K562 (cell line): Measurements from ENCODE around the gene THOP1. TPM values are rescaled to one million over a fixed set of nuclear protein-coding genes. Genes with fewer than 3 reads are reported as not detected.

Source experiments
- ARID2 ChIP-seq: fragments of 450-650 bp; IDR thresholded peaks from 2 replicates; pipeline ENCODE4 v1.6.1; 2017; ENCODE audit warnings: antibody characterized with exemption, mild to moderate bottlenecking
- L3MBTL2 ChIP-seq: fragments of 450-650 bp; IDR thresholded peaks from 2 replicates; pipeline ENCODE4 v1.6.1; 2016; ENCODE audit warnings: mild to moderate bottlenecking, moderate library complexity
- MAFG ChIP-seq: fragments of 450-650 bp; conservative IDR thresholded peaks from 2 replicates; pipeline ENCODE4 v1.6.1; 2016; ENCODE audit warnings: missing genetic modification characterization, missing compliant biosample characterization
- NFIX ChIP-seq: fragments of 250-450 bp; sonication (Bioruptor Pico); IDR thresholded peaks from 2 replicates; pipeline ENCODE4 v1.4.0; 2020; ENCODE audit warnings: low read depth, mild to moderate bottlenecking, moderate library complexity
- polyA plus RNA-seq, 8 experiments: library from polyadenylated mRNA; depleted of rRNA in 4 of 8; stranded (reverse) in 5 of 8; unstranded in 3 of 8; fragments of >200 nt; fragmentation: Nextera tagmentation in 2 of 8; fragmentation: Illumina TruSeq in 1 of 8; extraction: Ambion mirVana in 2 of 8; extraction: Trizol in 1 of 8; gene quantifications; 2 replicates each; pipeline versions ENCODE4 v1.2.1 to v1.2.3, GENCODE V29; 2011 to 2014; ENCODE audit warnings: inconsistent platforms in 1 of 8, missing spikeins in 1 of 8
- total RNA-seq, 7 experiments: library from RNA; depleted of rRNA in 6 of 7; stranded (reverse); fragments of >200 nt in 6 of 7; fragmentation: Illumina TruSeq in 2 of 7; extraction: Trizol in 2 of 7; gene quantifications; 2 replicates each; pipeline versions ENCODE4 v1.2.1 to v1.2.3, GENCODE V29; 2011 to 2021; ENCODE audit warnings: low replicate concordance in 1 of 7
- TF ChIP-seq, protein P1 (sequence below), 3 experiments: fragments of 200-800 bp in 1 of 3; fragments of 250-450 bp in 1 of 3; fragments of 450-650 bp in 1 of 3; sonication (Bioruptor Pico) in 1 of 3; sonication (Bioruptor generic) in 1 of 3; formaldehyde crosslinking in 1 of 3; IDR thresholded peaks; 2 replicates each; pipeline versions ENCODE4 v1.6.1 to v1.8.0; 2016 to 2022; ENCODE audit warnings: mild to moderate bottlenecking in 2 of 3, missing genetic modification characterization in 2 of 3, missing compliant biosample characterization in 1 of 3, moderate library complexity in 1 of 3
- TF ChIP-seq, protein P2 (sequence below): sonication (generic); formaldehyde crosslinking; IDR thresholded peaks from 2 replicates; pipeline ENCODE4 v1.4.0; 2020; ENCODE audit warnings: mild to moderate bottlenecking, missing genetic modification reagents
- TF ChIP-seq, protein P3 (sequence below): fragments of 150-350 bp; conservative IDR thresholded peaks from 2 replicates; pipeline ENCODE4 v1.6.1; 2014; ENCODE audit warnings: low read length
- TF ChIP-seq, protein P4 (sequence below): fragments of 250-450 bp; sonication (Bioruptor Pico); IDR thresholded peaks from 2 replicates; pipeline ENCODE4 v1.5.0; 2020; ENCODE audit warnings: mild to moderate bottlenecking, borderline replicate concordance

THOP1 gene
- total and polyA plus RNA-seq, 9 of the 15 experiments (the other 6 are each of a cell fraction or from before 2014, with no cell fraction given), result 1.3 to 255 (median 96.1) TPM

DNA sequence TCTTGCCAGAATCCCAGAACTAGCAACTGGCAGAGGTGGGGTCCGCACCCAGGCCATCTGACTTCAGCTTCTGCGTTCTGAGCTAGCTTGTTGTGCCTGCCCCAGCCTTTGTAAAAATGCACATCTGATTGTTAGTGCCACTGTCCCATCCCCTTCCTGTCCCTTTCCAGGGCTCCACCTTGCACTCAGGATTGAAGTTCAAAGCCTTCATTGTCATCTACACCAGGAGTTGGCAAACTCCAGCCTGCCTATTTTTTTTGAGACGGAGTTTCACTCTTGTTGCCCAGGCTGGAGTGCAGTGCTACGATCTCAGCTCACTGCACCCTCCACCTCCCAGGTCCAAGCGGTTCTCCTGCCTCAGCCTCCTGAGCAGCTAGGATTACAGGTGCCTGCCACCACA, 2.9 kb downstream of the THOP1 start (continued):
- TF ChIP-seq, protein P1, sequence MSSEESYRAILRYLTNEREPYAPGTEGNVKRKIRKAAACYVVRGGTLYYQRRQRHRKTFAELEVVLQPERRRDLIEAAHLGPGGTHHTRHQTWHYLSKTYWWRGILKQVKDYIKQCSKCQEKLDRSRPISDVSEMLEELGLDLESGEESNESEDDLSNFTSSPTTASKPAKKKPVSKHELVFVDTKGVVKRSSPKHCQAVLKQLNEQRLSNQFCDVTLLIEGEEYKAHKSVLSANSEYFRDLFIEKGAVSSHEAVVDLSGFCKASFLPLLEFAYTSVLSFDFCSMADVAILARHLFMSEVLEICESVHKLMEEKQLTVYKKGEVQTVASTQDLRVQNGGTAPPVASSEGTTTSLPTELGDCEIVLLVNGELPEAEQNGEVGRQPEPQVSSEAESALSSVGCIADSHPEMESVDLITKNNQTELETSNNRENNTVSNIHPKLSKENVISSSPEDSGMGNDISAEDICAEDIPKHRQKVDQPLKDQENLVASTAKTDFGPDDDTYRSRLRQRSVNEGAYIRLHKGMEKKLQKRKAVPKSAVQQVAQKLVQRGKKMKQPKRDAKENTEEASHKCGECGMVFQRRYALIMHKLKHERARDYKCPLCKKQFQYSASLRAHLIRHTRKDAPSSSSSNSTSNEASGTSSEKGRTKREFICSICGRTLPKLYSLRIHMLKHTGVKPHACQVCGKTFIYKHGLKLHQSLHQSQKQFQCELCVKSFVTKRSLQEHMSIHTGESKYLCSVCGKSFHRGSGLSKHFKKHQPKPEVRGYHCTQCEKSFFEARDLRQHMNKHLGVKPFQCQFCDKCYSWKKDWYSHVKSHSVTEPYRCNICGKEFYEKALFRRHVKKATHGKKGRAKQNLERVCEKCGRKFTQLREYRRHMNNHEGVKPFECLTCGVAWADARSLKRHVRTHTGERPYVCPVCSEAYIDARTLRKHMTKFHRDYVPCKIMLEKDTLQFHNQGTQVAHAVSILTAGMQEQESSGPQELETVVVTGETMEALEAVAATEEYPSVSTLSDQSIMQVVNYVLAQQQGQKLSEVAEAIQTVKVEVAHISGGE (CRISPR knock-in tag; IDR thresholded peaks at IDR 0.05), result no peak
- TF ChIP-seq, protein P2, sequence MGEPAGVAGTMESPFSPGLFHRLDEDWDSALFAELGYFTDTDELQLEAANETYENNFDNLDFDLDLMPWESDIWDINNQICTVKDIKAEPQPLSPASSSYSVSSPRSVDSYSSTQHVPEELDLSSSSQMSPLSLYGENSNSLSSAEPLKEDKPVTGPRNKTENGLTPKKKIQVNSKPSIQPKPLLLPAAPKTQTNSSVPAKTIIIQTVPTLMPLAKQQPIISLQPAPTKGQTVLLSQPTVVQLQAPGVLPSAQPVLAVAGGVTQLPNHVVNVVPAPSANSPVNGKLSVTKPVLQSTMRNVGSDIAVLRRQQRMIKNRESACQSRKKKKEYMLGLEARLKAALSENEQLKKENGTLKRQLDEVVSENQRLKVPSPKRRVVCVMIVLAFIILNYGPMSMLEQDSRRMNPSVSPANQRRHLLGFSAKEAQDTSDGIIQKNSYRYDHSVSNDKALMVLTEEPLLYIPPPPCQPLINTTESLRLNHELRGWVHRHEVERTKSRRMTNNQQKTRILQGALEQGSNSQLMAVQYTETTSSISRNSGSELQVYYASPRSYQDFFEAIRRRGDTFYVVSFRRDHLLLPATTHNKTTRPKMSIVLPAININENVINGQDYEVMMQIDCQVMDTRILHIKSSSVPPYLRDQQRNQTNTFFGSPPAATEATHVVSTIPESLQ (CRISPR knock-in tag), result no peak
- no peak for TF ChIP-seq ARID2
- TF ChIP-seq L3MBTL2, result no peak
- TF ChIP-seq NFIX (CRISPR knock-in tag), result no peak
- no peak for TF ChIP-seq MAFG (tag)
- TF ChIP-seq, protein P3, sequence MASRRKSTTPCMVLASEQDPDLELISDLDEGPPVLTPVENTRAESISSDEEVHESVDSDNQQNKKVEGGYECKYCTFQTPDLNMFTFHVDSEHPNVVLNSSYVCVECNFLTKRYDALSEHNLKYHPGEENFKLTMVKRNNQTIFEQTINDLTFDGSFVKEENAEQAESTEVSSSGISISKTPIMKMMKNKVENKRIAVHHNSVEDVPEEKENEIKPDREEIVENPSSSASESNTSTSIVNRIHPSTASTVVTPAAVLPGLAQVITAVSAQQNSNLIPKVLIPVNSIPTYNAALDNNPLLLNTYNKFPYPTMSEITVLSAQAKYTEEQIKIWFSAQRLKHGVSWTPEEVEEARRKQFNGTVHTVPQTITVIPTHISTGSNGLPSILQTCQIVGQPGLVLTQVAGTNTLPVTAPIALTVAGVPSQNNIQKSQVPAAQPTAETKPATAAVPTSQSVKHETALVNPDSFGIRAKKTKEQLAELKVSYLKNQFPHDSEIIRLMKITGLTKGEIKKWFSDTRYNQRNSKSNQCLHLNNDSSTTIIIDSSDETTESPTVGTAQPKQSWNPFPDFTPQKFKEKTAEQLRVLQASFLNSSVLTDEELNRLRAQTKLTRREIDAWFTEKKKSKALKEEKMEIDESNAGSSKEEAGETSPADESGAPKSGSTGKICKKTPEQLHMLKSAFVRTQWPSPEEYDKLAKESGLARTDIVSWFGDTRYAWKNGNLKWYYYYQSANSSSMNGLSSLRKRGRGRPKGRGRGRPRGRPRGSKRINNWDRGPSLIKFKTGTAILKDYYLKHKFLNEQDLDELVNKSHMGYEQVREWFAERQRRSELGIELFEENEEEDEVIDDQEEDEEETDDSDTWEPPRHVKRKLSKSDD, result no peak
- TF ChIP-seq, protein P4, sequence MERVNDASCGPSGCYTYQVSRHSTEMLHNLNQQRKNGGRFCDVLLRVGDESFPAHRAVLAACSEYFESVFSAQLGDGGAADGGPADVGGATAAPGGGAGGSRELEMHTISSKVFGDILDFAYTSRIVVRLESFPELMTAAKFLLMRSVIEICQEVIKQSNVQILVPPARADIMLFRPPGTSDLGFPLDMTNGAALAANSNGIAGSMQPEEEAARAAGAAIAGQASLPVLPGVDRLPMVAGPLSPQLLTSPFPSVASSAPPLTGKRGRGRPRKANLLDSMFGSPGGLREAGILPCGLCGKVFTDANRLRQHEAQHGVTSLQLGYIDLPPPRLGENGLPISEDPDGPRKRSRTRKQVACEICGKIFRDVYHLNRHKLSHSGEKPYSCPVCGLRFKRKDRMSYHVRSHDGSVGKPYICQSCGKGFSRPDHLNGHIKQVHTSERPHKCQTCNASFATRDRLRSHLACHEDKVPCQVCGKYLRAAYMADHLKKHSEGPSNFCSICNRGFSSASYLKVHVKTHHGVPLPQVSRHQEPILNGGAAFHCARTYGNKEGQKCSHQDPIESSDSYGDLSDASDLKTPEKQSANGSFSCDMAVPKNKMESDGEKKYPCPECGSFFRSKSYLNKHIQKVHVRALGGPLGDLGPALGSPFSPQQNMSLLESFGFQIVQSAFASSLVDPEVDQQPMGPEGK (CRISPR knock-in tag), result no peak
